Body of pancreas (tissue), 4 donors: ENCODE results near the gene NDUFS7.

Source experiments
- POLR2A ChIP-seq, 3 donors: fragments of 450-650 bp; IDR thresholded peaks; one replicate each; pipeline ENCODE4 v1.6.1; 2016; ENCODE audit warnings: antibody characterized with exemption in 3 of 3, mild to moderate bottlenecking in 2 of 3
- TF ChIP-seq, protein P1 (sequence below), 7 experiments: fragments of 450-650 bp in 4 of 7; fragments of 200-600 bp in 3 of 7; sonication (generic) in 3 of 7; IDR thresholded peaks; one replicate each; pipeline ENCODE4 v1.5.1; 2016 to 2019; ENCODE audit warnings: antibody characterized with exemption in 7 of 7

GRCh38 chr19:1392939-1393530 is 9.3 kb downstream of the NDUFS7 start:
- TF ChIP-seq, protein P1, sequence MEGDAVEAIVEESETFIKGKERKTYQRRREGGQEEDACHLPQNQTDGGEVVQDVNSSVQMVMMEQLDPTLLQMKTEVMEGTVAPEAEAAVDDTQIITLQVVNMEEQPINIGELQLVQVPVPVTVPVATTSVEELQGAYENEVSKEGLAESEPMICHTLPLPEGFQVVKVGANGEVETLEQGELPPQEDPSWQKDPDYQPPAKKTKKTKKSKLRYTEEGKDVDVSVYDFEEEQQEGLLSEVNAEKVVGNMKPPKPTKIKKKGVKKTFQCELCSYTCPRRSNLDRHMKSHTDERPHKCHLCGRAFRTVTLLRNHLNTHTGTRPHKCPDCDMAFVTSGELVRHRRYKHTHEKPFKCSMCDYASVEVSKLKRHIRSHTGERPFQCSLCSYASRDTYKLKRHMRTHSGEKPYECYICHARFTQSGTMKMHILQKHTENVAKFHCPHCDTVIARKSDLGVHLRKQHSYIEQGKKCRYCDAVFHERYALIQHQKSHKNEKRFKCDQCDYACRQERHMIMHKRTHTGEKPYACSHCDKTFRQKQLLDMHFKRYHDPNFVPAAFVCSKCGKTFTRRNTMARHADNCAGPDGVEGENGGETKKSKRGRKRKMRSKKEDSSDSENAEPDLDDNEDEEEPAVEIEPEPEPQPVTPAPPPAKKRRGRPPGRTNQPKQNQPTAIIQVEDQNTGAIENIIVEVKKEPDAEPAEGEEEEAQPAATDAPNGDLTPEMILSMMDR (IDR thresholded peaks at IDR 0.05), result no peak
- TF ChIP-seq POLR2A (IDR thresholded peaks at IDR 0.05), result no peak
